NCI-H446 (cell line): Measurements from ENCODE around the gene IL37.
"Not testable (repeated sequence)": the region's sequence is repeated elsewhere in the genome, so short reads cannot be mapped to it uniquely, and the experiment has no call there.

ENCODE experiments used
- DNase-seq, 2 experiments: peaks; one replicate each; lab custom pipeline; 2025; lab: John Stamatoyannopoulos, UW

IL37 gene

GRCh38 chr2:112923237-112923966 lies 12.4 kb downstream of the IL37 start:
- DNase-seq: no peak

- DNase-seq: no peak
Observed at GRCh38 chr2:112923967-112924338, 13.0 kb downstream of the IL37 start.

- no peak for DNase-seq
Observed at GRCh38 chr2:112924360-112924759, 13.4 kb downstream of the IL37 start.

- DNase-seq: no peak
Observed at GRCh38 chr2:112924821-112925220, 13.9 kb downstream of the IL37 start.

- DNase-seq: no peak
Observed at GRCh38 chr2:112926707-112927106, 15.7 kb downstream of the IL37 start.

- DNase-seq: no peak
Observed at GRCh38 chr2:112927745-112928144, 16.8 kb downstream of the IL37 start.

- no peak for DNase-seq
Observed at GRCh38 chr2:112933261-112933660, 22.3 kb downstream of the IL37 start.

GRCh38 chr2:112934117-112934516 lies 23.2 kb downstream of the IL37 start:
- not testable (repeated sequence) for DNase-seq

GRCh38 chr2:112936927-112937232 lies 25.9 kb downstream of the IL37 start:
- DNase-seq: no peak

- no peak for DNase-seq
Observed at GRCh38 chr2:112938904-112939303, 27.9 kb downstream of the IL37 start.

GRCh38 chr2:112939425-112939824 lies 28.5 kb downstream of the IL37 start:
- no peak for DNase-seq

GRCh38 chr2:112940859-112941625 lies 30.1 kb downstream of the IL37 start:
- no peak for DNase-seq

GRCh38 chr2:112941753-112942653 lies 31.0 kb downstream of the IL37 start:
- DNase-seq: peak; percentile 21 to 67

GRCh38 chr2:112942654-112943002 lies 31.7 kb downstream of the IL37 start:
- DNase-seq: no peak

- DNase-seq: no peak
Observed at GRCh38 chr2:112944971-112945370, 34.0 kb downstream of the IL37 start.

GRCh38 chr2:112946086-112946485 lies 35.1 kb downstream of the IL37 start:
- no peak for DNase-seq

GRCh38 chr2:112947374-112947773 lies 36.4 kb downstream of the IL37 start:
- DNase-seq: no peak

GRCh38 chr2:112949456-112949855 lies 38.5 kb downstream of the IL37 start:
- DNase-seq: no peak

GRCh38 chr2:112954364-112954763 lies 43.4 kb downstream of the IL37 start:
- no peak for DNase-seq

- no peak for DNase-seq
Observed at GRCh38 chr2:112957511-112957910, 46.5 kb downstream of the IL37 start.

GRCh38 chr2:112958428-112959108 lies 47.6 kb downstream of the IL37 start:
- DNase-seq: peak; percentile 40 to 64

GRCh38 chr2:112959109-112959812 lies 48.3 kb downstream of the IL37 start:
- no peak for DNase-seq
